Peyer's patch (tissue), 4 donors: ENCODE results near the gene SERPINB13. TPM values are rescaled to one million over a fixed set of nuclear protein-coding genes. Genes with fewer than 3 reads are reported as not detected.
"Not testable (repeated sequence)": the region's sequence is repeated elsewhere in the genome, so short reads cannot be mapped to it uniquely, and the experiment has no call there.

Experiments used
- DNase-seq, 3 donors: peaks; one replicate each; pipeline ENCODE4 v3.0.0-alpha.2; 2017 to 2019
- H3K27ac ChIP-seq, 4 donors: fragments of 200-600 bp; sonication (generic); one replicate each; pipeline ENCODE4 v1.5.1; 2016 to 2019
- H3K27me3 ChIP-seq, 2 donors: fragments of 200-600 bp; sonication (generic); one replicate each; pipeline ENCODE4 v1.5.1; 2019
- H3K36me3 ChIP-seq, 3 donors: fragments of 200-600 bp; sonication (generic); one replicate each; pipeline ENCODE4 v1.5.1; 2016 to 2019
- H3K4me1 ChIP-seq, 4 donors: fragments of 200-600 bp; sonication (generic); one replicate each; pipeline ENCODE4 v1.5.1; 2016 to 2019
- H3K4me3 ChIP-seq, 4 donors: fragments of 200-600 bp; sonication (generic); 1 replicate in 3 of 4; 2 replicates in 1 of 4; pipeline ENCODE4 v1.5.1; 2016 to 2019; ENCODE audit warnings: mild to moderate bottlenecking in 1 of 4
- H3K9me3 ChIP-seq, 4 donors: fragments of 200-600 bp; sonication (generic); one replicate each; pipeline ENCODE4 v1.5.1; 2016 to 2019; ENCODE audit warnings: mild to moderate bottlenecking in 1 of 4
- CTCF ChIP-seq, 6 experiments: fragments of 450-650 bp in 4 of 6; fragments of 200-600 bp in 2 of 6; sonication (generic) in 1 of 6; IDR thresholded peaks; one replicate each; pipeline ENCODE4 v1.5.1; 2017 to 2019; ENCODE audit warnings: antibody characterized with exemption in 6 of 6, mild to moderate bottlenecking in 3 of 6, moderate library complexity in 1 of 6
- POLR2A ChIP-seq, 2 donors: fragments of 450-650 bp; IDR thresholded peaks; one replicate each; pipeline ENCODE4 v1.5.1; 2017; ENCODE audit warnings: antibody characterized with exemption in 2 of 2, mild to moderate bottlenecking in 2 of 2, moderate library complexity in 2 of 2
- total RNA-seq, 4 donors: library from RNA; depleted of rRNA; stranded (reverse); fragments of >200 nt; gene quantifications; one replicate each; pipeline ENCODE4 v1.1.0, GENCODE V29; 2016

SERPINB13 gene
- total RNA-seq, 4 donors from 2014 or later: not detected

DNA sequence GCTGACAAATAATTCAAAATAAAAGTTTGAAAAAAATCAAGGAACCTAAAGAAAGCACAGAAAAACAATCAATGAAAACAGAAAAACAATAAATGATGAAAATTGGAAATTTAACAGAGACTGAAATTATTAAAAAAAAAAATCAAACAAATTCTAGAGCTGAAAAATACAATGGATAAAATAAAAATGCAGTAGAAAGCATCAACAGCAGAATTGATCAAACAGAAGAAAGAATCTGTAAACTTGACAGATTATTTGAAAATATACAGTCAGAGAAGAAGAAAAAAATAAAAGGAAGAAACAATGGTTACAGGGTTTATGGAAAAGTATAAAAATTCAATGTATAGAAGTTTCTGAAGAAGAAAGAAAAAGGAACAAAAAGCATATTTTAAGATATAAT is 40.7 kb downstream of the SERPINB13 start:
- TF ChIP-seq POLR2A (IDR thresholded peaks at IDR 0.05): no peak
- TF ChIP-seq CTCF (IDR thresholded peaks at IDR 0.05): no peak
- no peak overlapping the region for H3K27ac ChIP-seq
- DNase-seq: no peak
- H3K4me3 ChIP-seq: no peak overlapping the region
- peaks cover 0 to 7% (median 3%) of the 10 kb centered on the region in 4 donors for H3K9me3 ChIP-seq
- no peaks in the 10 kb centered on the region for H3K4me1 ChIP-seq
- no peaks in the 10 kb centered on the region for H3K27me3 ChIP-seq
- no peaks in the 10 kb centered on the region for H3K36me3 ChIP-seq

- Histone ChIP-seq H3K27me3 (no peaks in the 10 kb centered on the region), H3K4me3 (no peak overlapping the region), H3K9me3 (no peaks in the 10 kb centered on the region), H3K4me1 (no peaks in the 10 kb centered on the region), H3K27ac (no peak overlapping the region), H3K36me3 (no peaks in the 10 kb centered on the region)
- DNase-seq: no peak
- TF ChIP-seq POLR2A (IDR thresholded peaks at IDR 0.05): no peak
- no peak for TF ChIP-seq CTCF (IDR thresholded peaks at IDR 0.05)
Observed at GRCh38 chr18:63637703-63638102, 50.6 kb downstream of the SERPINB13 start.

GRCh38 chr18:63641157-63641680 is 54.1 kb downstream of the SERPINB13 start:
- H3K27me3 ChIP-seq, H3K27ac ChIP-seq, H3K4me1 ChIP-seq, DNase-seq, H3K9me3 ChIP-seq, H3K4me3 ChIP-seq, H3K36me3 ChIP-seq: not testable (repeated sequence)

- H3K9me3 ChIP-seq, H3K27me3 ChIP-seq, H3K4me1 ChIP-seq, H3K36me3 ChIP-seq, DNase-seq, H3K4me3 ChIP-seq, H3K27ac ChIP-seq: not testable (repeated sequence)
Observed at GRCh38 chr18:63642668-63643356, 55.7 kb downstream of the SERPINB13 start.

DNA sequence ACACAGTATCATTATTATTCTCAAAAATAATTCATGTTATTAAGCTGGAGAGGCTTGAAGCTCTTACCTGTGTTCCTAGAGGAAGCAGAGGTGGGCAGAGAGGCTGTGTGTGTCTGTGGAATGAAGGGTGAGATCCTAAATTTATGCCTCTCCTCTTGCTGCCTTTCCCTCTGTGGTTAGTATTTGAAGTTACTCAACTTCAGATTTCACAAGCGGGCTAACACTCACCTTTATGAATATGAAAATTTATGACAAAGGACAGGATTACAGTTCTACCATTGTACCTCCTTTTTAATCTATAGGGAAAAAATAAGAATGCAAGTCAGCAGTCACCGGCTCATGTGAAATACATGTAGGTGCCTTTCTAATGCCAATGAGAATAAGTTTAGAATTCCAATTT is 57.0 kb downstream of the SERPINB13 start, which contains the start of gene SERPINB4:
Gene SERPINB4 (minus strand): TSS at position 115 of the 400 bp plus-strand sequence. CDS start 679 bp downstream, outside the sequence.
- H3K9me3 ChIP-seq, H3K4me1 ChIP-seq, DNase-seq, H3K4me3 ChIP-seq, H3K27ac ChIP-seq, H3K27me3 ChIP-seq, H3K36me3 ChIP-seq: not testable (repeated sequence)

GRCh38 chr18:63644694-63645093 is 57.6 kb downstream of the SERPINB13 start:
- not testable (repeated sequence) for H3K27me3 ChIP-seq, DNase-seq, H3K27ac ChIP-seq, H3K9me3 ChIP-seq, H3K4me3 ChIP-seq, H3K36me3 ChIP-seq, H3K4me1 ChIP-seq

DNA sequence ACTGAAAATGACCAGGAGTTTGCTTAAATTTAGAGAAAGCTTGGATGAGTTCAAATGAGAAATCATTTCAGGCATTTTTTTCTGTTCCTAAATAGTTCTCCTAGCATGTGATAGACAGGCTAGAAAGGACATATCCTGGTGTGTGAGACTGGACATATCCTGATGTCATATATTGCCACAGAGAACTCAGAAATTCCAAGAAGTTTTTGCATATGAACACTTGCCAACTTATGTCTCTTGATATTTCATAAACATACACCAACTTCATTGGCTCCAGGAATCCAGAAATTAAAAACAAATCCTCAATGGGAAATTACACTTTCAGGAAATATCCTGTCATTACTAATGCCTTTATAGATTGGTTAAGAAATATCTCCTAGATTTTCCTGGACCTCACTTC is 59.8 kb downstream of the SERPINB13 start:
- TF ChIP-seq POLR2A (IDR thresholded peaks at IDR 0.05) (no peak), CTCF (IDR thresholded peaks at IDR 0.05) (no peak)
- no peak for DNase-seq
- Histone ChIP-seq H3K27me3 (no peaks in the 10 kb centered on the region), H3K27ac (no peak overlapping the region), H3K9me3 (no peaks in the 10 kb centered on the region), H3K4me3 (no peak overlapping the region), H3K36me3 (no peaks in the 10 kb centered on the region), H3K4me1 (no peaks in the 10 kb centered on the region)

GRCh38 chr18:63648241-63648640 is 61.1 kb downstream of the SERPINB13 start:
- Histone ChIP-seq H3K27ac (no peak overlapping the region), H3K27me3 (no peaks in the 10 kb centered on the region), H3K4me3 (no peak overlapping the region), H3K4me1 (no peaks in the 10 kb centered on the region), H3K36me3 (no peaks in the 10 kb centered on the region), H3K9me3 (no peaks in the 10 kb centered on the region)
- DNase-seq: no peak
- no peak for TF ChIP-seq POLR2A (IDR thresholded peaks at IDR 0.05)
- no peak for TF ChIP-seq CTCF (IDR thresholded peaks at IDR 0.05)
